ENCODE results near the gene JOSD2.

The JOSD2 gene

DNA sequence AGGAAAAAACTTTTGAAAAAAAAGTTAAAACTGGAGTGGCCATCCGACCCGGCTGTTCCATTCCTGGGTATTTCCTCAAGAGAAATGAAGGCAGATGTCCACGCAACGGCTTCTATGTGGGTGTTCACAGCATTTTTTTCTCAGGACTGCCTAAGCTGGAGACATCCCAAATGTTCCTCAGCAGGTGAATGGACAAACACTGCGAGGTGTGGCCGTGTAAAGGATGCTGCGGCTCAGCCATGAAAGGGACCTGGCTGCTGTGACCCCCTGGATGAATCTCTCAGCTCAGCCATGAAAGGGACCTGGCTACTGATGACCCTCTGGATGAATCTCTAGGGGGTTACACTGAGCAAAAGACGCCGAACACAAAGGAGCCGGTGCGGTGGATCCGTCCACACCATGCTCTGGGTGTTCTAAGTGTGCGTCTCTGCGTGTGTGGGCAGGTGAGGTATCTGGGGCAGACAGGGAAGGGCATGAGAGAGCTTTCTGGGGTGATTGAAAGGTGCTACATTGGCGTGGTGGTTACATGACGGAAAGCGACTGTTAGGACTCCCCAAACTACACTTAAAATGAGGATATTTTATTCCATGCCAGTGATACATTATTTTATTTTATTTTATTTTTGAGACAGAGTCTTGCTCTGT, 10.0 kb upstream of the JOSD2 start:
- Histone ChIP-seq H3K9ac (ENCODE audit: low read length) (no peak overlapping the region), H3F3A (ENCODE audit: insufficient read depth) (no peaks in the 10 kb centered on the region), H3K9me3 (ENCODE audit: insufficient read depth, low read length) (no peaks in the 10 kb centered on the region), H3K36me3 (ENCODE audit: low read length) (no peaks in the 10 kb centered on the region), H3K9me2 (replicated peaks; ENCODE audit: insufficient read depth, low read length) (no peaks in the 10 kb centered on the region), H3K79me2 (ENCODE audit: insufficient read depth, low read length) (no peaks in the 10 kb centered on the region), H3K27me3 (ENCODE audit: low read length) (no peaks in the 10 kb centered on the region), H3K27ac (ENCODE audit: low read depth, low read length) (no peak overlapping the region), H4K20me1 (ENCODE audit: low read depth, low read length) (no peaks in the 10 kb centered on the region), H3K4me2 (ENCODE audit: low read depth, low read length, poor library complexity, severe bottlenecking) (no peak overlapping the region), H2AFZ (ENCODE audit: low read depth, low read length, severe bottlenecking) (no peak overlapping the region), H3K4me3 (ENCODE audit: insufficient read depth, low read length, poor library complexity, severe bottlenecking) (no peak overlapping the region)
- TF ChIP-seq EZH2phosphoT487 (conservative IDR thresholded peaks at IDR 0.05; ENCODE audit: low read length), result no peak
- TF ChIP-seq, protein P1, sequence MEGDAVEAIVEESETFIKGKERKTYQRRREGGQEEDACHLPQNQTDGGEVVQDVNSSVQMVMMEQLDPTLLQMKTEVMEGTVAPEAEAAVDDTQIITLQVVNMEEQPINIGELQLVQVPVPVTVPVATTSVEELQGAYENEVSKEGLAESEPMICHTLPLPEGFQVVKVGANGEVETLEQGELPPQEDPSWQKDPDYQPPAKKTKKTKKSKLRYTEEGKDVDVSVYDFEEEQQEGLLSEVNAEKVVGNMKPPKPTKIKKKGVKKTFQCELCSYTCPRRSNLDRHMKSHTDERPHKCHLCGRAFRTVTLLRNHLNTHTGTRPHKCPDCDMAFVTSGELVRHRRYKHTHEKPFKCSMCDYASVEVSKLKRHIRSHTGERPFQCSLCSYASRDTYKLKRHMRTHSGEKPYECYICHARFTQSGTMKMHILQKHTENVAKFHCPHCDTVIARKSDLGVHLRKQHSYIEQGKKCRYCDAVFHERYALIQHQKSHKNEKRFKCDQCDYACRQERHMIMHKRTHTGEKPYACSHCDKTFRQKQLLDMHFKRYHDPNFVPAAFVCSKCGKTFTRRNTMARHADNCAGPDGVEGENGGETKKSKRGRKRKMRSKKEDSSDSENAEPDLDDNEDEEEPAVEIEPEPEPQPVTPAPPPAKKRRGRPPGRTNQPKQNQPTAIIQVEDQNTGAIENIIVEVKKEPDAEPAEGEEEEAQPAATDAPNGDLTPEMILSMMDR (IDR thresholded peaks at IDR 0.05; ENCODE audit: insufficient read depth, low read length, poor library complexity, severe bottlenecking), result no peak

DNA sequence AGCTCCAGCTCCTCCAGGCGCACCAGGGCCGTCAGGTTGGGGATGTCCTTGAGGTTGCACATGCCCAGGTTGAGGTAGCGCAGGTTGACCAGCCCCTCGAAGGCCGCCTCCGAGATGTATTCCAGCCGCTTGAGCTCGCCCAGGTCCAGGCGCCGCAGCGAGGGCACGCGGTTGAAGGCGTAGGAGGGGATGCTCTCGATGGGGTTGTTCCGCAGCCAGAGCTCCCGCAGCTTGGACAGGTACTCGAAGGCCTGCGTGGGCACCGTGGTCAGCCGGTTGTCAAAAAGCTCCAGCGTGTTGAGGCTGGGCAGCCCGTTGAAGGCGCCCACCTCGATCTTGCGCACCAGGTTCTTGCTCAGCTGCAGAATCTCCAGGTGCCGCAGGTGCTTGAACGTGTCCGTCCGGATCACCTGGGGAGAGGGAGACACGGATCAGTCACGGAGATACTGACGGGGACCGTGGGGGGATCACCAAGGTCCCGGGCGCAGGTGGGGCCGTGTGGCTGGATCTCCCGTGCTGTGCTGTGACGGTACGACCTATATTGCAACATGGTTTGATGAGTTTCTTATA, 8.1 kb upstream of the JOSD2 start:
- no peak overlapping the region for H3K27ac ChIP-seq (ENCODE audit: low read depth, low read length)
- H3K27me3 ChIP-seq (ENCODE audit: low read length), result no peaks in the 10 kb centered on the region
- H3F3A ChIP-seq (ENCODE audit: insufficient read depth), result no peaks in the 10 kb centered on the region
- no peaks in the 10 kb centered on the region for H3K36me3 ChIP-seq (ENCODE audit: low read length)
- no peaks in the 10 kb centered on the region for H4K20me1 ChIP-seq (ENCODE audit: low read depth, low read length)
- H3K9me3 ChIP-seq (ENCODE audit: insufficient read depth, low read length), result no peaks in the 10 kb centered on the region
- no peaks in the 10 kb centered on the region for H3K9me2 ChIP-seq (replicated peaks; ENCODE audit: insufficient read depth, low read length)
- H3K9ac ChIP-seq (ENCODE audit: low read length), result no peak overlapping the region
- no peak overlapping the region for H3K4me2 ChIP-seq (ENCODE audit: low read depth, low read length, poor library complexity, severe bottlenecking)
- H3K4me3 ChIP-seq (ENCODE audit: insufficient read depth, low read length, poor library complexity, severe bottlenecking), result no peak overlapping the region
- TF ChIP-seq, protein P1 (IDR thresholded peaks at IDR 0.05; ENCODE audit: insufficient read depth, low read length, poor library complexity, severe bottlenecking), result no peak
- no peak for TF ChIP-seq EZH2phosphoT487 (conservative IDR thresholded peaks at IDR 0.05; ENCODE audit: low read length)
- no peak overlapping the region for H2AFZ ChIP-seq (ENCODE audit: low read depth, low read length, severe bottlenecking)
- H3K79me2 ChIP-seq (ENCODE audit: insufficient read depth, low read length), result no peaks in the 10 kb centered on the region

DNA sequence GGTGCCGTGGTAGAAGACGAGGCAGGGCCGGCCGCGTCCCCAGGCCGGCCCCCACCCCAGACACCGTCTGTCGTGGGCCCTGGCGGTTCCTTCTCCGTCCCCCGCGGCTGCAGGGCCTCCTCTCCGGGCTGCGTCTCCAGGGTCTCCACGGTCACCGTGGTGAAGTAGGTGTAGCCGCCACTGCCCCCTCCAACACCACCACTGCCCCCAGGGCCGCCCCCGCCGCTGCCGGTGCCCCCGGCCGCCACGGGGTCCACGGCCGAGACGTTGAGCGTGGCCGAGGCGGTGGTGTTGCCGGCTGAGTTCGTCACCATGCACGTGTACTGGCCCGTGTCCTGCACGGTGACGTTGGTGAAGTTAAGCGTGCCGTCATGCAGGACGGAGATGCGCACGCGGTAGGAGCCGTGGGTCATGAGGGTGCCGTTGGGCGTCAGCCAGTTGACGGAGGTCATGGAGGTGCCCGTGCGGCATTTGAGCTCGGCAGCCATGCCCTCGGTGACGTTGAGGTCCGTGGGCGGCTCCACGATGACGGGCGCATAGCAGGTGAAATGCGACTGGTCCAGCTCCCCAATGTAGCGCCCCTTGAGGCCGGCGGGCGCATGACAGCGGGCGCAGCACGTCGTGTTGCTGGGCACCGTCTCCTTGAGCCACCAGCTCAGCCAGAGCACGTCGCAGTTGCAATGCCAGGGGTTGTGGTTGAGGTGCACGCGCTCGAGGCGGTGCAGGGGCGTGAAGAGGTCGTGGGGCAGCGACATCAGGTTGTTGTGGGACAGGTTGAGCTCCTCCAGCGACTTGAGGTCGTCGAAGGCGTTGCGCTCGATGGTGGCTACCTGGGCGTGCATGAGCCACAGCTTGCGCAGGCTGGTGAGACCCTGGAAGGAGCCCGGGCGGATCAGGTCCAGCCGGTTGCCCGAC, 7.4 kb upstream of the JOSD2 start:
- no peaks in the 10 kb centered on the region for H3K9me2 ChIP-seq (replicated peaks; ENCODE audit: insufficient read depth, low read length)
- H4K20me1 ChIP-seq (ENCODE audit: low read depth, low read length), result no peaks in the 10 kb centered on the region
- no peak overlapping the region for H2AFZ ChIP-seq (ENCODE audit: low read depth, low read length, severe bottlenecking)
- H3K79me2 ChIP-seq (ENCODE audit: insufficient read depth, low read length), result no peaks in the 10 kb centered on the region
- H3K4me3 ChIP-seq (ENCODE audit: insufficient read depth, low read length, poor library complexity, severe bottlenecking), result no peak overlapping the region
- H3K9me3 ChIP-seq (ENCODE audit: insufficient read depth, low read length), result no peaks in the 10 kb centered on the region
- H3K27me3 ChIP-seq (ENCODE audit: low read length), result no peaks in the 10 kb centered on the region
- H3K4me2 ChIP-seq (ENCODE audit: low read depth, low read length, poor library complexity, severe bottlenecking), result no peak overlapping the region
- H3K9ac ChIP-seq (ENCODE audit: low read length), result no peak overlapping the region
- no peaks in the 10 kb centered on the region for H3K36me3 ChIP-seq (ENCODE audit: low read length)
- H3F3A ChIP-seq (ENCODE audit: insufficient read depth), result no peaks in the 10 kb centered on the region
- TF ChIP-seq, protein P1 (IDR thresholded peaks at IDR 0.05; ENCODE audit: insufficient read depth, low read length, poor library complexity, severe bottlenecking), result no peak
- no peak for TF ChIP-seq EZH2phosphoT487 (conservative IDR thresholded peaks at IDR 0.05; ENCODE audit: low read length)
- no peak overlapping the region for H3K27ac ChIP-seq (ENCODE audit: low read depth, low read length)

Measured in SU-DHL-6 (cell line).